ENCODE data around the gene SEZ6L. TPM values are rescaled to one million over a fixed set of nuclear protein-coding genes. Genes with fewer than 3 reads are reported as not detected.

Gene SEZ6L
- total and polyA plus RNA-seq, 10 donors = 0.02 to 0.72 (median 0.30) TPM; not detected in 2

GRCh38 chr22:26215736-26216135, 46.5 kb downstream of the SEZ6L start:
- H3K27ac ChIP-seq = no peak overlapping the region
- H3K9me3 ChIP-seq = no peaks in the 10 kb centered on the region
- H3K27me3 ChIP-seq (replicated peaks in 1 of 7) = peaks cover 0 to 67% (median 4%) of the 10 kb centered on the region in 7 donors
- H3K4me1 ChIP-seq = no peaks in the 10 kb centered on the region
- WGBS, 5 donors = 25 to 36% (median 28%) methylated on average over 7 of the region's 7 CpGs
- DNase-seq = no peak
- TF ChIP-seq POLR2AphosphoS5 (IDR thresholded peaks at IDR 0.05) = no peak
- TF ChIP-seq POLR2A (IDR thresholded peaks at IDR 0.05) = no peak
- no peak for TF ChIP-seq CTCF (IDR thresholded peaks at IDR 0.05 in 8 of 11, conservative IDR thresholded peaks at IDR 0.05 in 3 of 11)
- no peaks in the 10 kb centered on the region for H3K36me3 ChIP-seq
- intact Hi-C loops (cut with DNase I; ENCODE audit: low total_unique reads) = no loop called here
- H3K4me3 ChIP-seq = no peak overlapping the region

- DNase-seq = no peak
- Histone ChIP-seq H3K27ac (no peak overlapping the region), H3K4me3 (no peak overlapping the region), H3K9me3 (no peaks in the 10 kb centered on the region), H3K27me3 (replicated peaks in 1 of 7) (peaks cover 0 to 41% (median 0%) of the 10 kb centered on the region in 7 donors), H3K4me1 (no peaks in the 10 kb centered on the region), H3K36me3 (no peaks in the 10 kb centered on the region)
- TF ChIP-seq POLR2A (IDR thresholded peaks at IDR 0.05) (no peak), CTCF (IDR thresholded peaks at IDR 0.05 in 8 of 11, conservative IDR thresholded peaks at IDR 0.05 in 3 of 11) (no peak), POLR2AphosphoS5 (IDR thresholded peaks at IDR 0.05) (no peak)
- WGBS, 5 donors = 61 to 67% (median 62%) methylated on average over 5 of the region's 5 CpGs
- intact Hi-C loops (cut with DNase I; ENCODE audit: low total_unique reads) = no loop called here
Observed at GRCh38 chr22:26225207-26225606, 55.9 kb downstream of the SEZ6L start.

- Histone ChIP-seq H3K4me3 (no peak overlapping the region), H3K27me3 (replicated peaks in 1 of 7) (peaks cover 0 to 53% (median 0%) of the 10 kb centered on the region in 7 donors), H3K9me3 (no peaks in the 10 kb centered on the region), H3K4me1 (no peaks in the 10 kb centered on the region), H3K36me3 (no peaks in the 10 kb centered on the region), H3K27ac (no peak overlapping the region)
- TF ChIP-seq POLR2A (IDR thresholded peaks at IDR 0.05) (no peak), CTCF (IDR thresholded peaks at IDR 0.05 in 8 of 11, conservative IDR thresholded peaks at IDR 0.05 in 3 of 11) (no peak)
- no peak for DNase-seq
- intact Hi-C loops (cut with DNase I; ENCODE audit: low total_unique reads) = no loop called here
- 80 to 87% (median 82%) methylated on average over 7 of the region's 7 CpGs for WGBS, 5 donors
Observed at GRCh38 chr22:26226538-26227297, 57.5 kb downstream of the SEZ6L start.

- Histone ChIP-seq H3K27me3 (replicated peaks in 1 of 7) (peaks cover 0 to 75% (median 0%) of the 10 kb centered on the region in 7 donors), H3K27ac (no peak overlapping the region), H3K4me3 (no peak overlapping the region), H3K9me3 (no peaks in the 10 kb centered on the region), H3K36me3 (no peaks in the 10 kb centered on the region), H3K4me1 (no peaks in the 10 kb centered on the region)
- WGBS, 5 donors = 68 to 94% (median 91%) methylated on average over 4 of the region's 4 CpGs
- TF ChIP-seq CTCF (IDR thresholded peaks at IDR 0.05 in 8 of 11, conservative IDR thresholded peaks at IDR 0.05 in 3 of 11) (no peak), POLR2AphosphoS5 (IDR thresholded peaks at IDR 0.05) (no peak), POLR2A (IDR thresholded peaks at IDR 0.05) (no peak)
- no peak for DNase-seq
- intact Hi-C loops (cut with DNase I; ENCODE audit: low total_unique reads) = no loop called here
Observed at GRCh38 chr22:26229910-26230309, 60.6 kb downstream of the SEZ6L start.

Data from spleen (tissue), 11 donors.